Stimulated activated CD4-positive, alpha-beta T cell treated with anti-CD3 and anti-CD28 coated beads, Interleukin-1b, Interleukin-23, amount 100 ng/mL, for 24 hours (primary cell): ENCODE data around the gene KCNK6.

Experiments used
- DNase-seq, 4 experiments: peaks; one replicate each; pipeline ENCODE4 v3.0.0-alpha.2; 2020; ENCODE audit warnings: low read depth in 4 of 4, low spot score in 1 of 4

The KCNK6 gene

DNA sequence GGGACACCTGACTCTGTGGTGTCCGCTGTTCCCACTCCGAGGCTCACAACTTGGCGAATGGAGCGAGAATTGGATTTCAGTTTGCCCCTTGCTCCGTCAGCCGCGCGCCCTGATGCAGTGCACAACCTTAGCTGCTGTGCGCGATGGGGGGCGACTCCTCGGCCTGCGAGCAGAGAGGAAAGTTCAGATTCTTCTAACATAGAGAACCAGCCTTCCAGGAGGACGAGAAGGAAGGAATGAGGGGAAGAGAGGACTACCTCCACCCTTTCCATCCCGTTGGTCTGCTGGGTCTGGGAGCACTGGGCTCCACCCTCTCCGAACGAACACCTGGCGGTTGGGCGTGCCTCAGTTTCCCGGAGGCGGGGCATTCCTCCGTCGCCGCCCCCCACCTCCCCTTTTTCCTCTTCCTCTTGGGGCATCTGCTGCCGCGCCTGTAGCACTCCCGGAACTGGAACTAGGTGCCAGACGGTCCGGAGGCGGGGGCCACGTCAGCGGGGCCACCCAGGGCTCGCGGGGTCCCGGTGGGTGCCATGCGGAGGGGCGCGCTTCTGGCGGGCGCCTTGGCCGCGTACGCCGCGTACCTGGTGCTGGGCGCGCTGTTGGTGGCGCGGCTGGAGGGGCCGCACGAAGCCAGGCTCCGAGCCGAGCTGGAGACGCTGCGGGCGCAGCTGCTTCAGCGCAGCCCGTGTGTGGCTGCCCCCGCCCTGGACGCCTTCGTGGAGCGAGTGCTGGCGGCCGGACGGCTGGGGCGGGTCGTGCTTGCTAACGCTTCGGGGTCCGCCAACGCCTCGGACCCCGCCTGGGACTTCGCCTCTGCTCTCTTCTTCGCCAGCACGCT is at the start of gene KCNK6:
Gene KCNK6, plus strand, starts transcription at position 425 of the 838 bp plus-strand sequence. Its CDS starts 106 bp downstream, at position 531.
- peak in 2 of 4 experiments; percentile 40 to 63 for DNase-seq

DNA sequence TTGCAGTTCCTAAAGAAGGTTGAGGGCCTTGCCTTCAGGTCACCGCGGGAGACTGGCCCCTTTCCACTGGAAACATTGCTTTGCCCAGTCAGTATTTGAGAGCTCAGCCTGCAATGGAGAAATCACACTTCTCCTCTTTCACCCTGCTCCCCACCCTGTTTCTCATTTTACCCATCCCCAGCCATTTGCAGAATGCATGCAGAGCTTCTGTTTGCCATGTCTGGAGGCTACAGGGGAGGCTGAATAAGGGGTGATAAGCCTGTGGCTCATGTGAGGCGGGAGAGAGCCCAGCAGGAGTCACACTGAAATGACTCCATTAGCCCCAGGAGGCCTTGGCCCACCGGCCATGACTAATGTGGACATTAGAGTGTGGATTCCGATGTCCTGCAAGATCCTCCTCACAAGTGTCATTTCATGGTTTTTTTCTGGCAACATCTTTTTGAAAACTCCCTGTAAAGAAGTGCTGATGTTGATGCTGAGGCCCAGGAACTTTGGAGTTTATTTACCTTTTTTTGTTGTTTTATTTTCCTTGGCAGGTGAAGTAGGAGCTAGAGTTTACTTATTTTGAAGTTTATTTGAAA is 49.0 kb upstream of the KCNK6 start:
- no peak for DNase-seq

DNA sequence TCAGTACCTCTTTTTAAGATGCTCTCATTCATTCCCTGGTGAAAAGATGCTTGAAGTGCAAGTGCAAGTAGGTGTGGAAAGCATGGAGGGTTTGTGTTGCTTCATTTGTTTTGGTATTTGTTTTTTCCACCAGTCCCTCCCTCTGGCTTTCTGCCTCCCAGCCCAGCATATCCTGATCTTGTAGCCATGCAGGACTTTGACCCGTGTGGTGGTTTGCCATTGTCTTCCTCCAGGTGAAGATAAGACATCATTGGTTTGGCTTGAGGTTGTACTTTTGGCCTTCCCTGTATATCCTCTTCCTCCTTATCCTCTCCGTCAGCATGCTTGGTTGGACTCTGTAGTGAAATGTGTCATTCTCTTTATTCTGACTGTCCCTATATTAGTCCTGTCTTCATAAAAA is 46.1 kb upstream of the KCNK6 start:
- no peak for DNase-seq

DNA sequence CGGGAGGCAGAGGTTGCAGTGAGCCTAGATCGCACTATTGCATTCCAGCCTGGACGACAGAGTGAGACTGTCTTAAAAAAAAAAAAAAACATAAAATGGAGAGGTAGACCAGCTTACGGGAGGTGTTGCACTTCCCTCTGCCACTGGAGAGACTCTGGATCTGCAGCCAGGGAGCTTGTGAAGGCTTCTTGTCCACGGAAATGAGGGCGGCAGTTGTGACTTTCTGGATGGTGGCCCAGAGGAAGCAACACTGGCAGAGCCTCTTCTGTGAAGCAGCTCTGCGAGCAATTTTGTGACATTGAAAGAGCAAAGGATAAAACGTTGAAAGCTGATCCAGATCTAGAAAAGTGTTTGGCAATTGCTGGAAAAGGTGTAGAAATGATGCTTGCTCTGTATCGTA is 44.9 kb upstream of the KCNK6 start:
- no peak for DNase-seq

DNA sequence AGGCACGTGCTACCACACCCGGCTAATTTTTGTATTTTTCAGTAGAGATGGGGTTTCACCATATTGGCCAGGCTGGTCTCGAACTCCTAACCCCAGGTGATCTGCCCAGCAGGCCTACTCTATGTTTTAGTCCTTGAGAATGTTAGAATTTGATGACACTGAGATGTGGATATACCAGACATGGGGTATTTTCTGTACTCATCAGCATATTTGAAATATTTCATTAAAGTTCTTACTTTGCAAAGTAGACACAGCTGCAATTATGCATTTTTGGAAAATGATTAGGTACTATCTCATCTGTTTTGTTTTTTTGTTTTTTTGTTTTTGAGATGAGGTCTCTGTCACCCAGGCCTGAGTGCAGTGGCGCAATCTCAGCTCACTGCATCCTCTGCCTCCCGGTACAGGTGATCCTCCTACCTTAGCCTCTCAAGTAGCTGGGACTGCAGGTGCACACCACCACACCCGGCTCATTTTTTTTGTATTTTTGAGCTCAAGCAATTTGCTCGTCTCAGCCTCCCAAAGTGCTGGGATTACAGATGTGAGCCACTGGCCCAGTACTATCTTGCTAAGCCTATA is 42.6 kb upstream of the KCNK6 start:
- no peak for DNase-seq

DNA sequence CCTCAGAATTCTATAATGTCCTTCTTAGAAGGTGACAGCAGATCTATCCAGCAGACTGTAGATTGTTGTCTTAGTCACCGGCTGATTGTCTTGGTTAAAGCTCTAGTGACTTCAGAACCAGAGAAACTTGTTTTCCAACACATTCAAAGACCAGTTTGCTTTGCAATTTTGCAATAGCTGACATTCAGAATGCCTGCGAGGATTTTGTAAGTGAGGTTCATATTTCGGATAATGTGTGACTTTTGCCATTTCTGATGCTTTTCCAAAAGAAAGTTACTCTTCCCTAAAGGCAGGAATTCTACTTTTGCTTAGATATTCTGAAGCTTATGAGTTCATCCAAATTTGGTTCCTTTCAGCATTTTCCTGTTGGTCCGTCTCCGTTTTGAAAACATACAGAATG is 42.1 kb upstream of the KCNK6 start:
- DNase-seq: no peak

DNA sequence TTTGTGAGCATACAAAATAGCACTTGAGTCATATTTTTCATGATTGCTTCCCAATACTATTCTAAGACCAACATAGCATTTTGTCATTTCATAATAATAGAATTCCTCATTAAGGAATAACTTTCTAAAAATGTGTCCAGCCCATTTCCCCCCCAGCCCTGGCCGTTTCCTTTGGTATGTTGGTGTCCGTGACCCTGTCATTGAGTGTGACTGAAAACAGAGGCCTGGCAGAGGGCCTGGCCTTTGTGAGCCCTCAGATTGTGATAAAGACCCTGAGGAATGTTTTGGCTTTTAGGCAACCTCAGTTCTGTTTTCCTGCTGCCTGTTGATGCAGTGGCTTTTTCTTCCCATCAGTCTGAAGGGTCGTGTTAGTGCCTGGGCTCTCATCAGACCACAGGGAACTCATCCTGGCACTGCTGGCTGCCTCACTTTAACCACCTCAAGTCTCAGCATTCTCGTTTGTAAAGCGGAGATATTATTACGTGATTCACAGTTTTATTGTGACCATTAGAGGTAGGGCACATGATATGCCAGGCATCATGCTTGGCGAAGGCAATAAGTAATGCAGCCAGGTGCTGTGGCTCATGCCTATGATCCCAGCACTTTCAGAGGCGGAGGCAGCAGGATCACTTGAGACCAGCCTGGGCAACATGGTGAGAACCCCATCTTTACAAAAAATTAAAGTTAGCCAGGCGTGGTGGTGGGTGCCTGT is 41.5 kb upstream of the KCNK6 start:
- DNase-seq: no peak

DNA sequence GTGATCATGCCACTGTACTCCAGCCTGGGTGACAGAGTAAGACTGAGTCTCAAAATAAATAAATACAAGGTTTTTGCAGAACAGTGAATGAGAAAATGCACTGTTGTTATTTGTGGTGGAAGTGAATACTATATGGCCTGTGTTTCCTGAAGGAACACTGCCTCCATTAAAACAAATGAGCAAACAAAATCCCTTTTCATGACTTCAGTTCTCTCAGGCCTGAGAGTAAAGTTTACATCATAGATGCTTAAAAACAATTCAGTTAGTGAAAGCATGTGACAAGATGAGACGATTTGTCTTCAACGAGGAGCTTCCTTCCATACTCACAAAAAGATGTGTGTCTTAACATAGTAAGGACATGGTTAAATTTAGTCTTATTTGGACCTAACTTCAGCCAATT is 40.9 kb upstream of the KCNK6 start:
- DNase-seq: no peak

DNA sequence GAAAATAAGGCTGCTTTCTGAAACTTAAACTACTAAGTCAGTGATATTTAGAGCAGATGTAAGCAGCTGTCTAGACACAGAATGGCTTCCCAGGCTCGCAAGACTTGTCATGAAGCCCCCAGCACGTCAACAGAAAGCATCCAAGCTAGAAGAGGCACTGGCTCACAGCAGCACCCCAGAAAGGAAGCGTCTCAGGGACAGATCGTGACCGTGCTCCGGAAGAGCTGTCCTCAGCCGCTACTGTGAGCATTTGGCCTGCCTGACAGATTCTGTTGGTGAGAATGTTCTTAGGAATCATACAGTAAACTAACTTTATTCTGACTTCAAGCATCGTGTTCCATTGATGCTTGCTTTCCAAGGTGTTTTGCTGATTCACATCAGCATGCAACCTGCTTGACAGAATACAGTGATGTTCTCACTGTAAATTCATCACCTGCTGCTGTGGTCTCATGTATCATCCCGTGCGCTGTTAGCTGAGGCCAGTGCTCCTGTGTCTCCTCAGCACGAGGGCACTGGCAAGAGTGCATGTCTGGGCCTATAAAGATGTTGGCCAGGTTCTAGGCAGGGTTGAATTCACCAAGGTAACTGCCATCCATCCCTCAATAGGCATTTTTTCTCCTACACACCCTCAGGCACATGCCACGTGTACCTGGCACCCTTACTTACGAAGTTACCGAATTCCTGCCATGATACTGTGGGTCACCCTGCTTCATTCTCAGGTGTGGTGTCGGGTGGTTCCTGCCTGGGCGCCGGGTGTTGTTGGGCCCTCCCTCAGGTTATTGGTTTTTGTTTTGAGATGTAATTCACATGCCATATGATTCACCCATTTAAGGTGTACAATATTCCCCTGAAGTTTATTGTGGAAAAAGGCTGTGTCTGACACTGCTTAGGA is 39.4 kb upstream of the KCNK6 start:
- no peak for DNase-seq

DNA sequence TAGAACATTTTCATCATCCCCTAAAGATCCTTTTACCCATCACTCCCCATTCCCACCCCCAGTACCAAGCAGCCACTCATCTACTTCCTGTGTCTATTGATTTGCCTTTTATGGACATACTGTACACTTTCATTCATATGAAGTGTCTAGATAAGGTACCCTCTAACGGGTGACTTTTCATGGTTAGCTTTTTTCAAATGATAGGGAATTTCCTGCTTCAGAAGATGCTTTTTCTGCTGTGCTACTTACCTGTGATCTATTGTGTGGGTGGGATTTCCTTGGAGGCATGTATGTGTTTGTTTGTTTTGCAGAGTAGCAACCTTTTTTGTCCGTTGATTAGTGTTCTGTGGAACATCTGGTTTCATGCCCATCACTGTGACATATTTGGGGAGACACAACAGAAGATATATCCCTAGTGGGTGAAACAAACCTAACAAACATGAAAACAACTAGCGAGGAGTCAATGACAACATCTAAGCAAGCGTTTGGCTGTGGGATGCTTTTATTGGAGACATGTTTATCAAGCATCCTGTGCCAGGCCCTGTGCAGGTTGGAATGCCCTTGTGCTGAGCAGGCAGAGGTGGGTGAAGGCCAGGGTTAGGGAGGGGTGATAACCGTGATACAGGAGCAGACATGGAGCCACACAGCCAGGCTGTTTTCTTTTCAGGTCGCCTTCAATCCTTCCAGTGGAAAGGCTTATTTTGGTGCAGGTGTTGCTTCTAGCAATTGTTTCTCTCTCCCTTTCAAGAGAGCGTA is 37.7 kb upstream of the KCNK6 start:
- no peak for DNase-seq

DNA sequence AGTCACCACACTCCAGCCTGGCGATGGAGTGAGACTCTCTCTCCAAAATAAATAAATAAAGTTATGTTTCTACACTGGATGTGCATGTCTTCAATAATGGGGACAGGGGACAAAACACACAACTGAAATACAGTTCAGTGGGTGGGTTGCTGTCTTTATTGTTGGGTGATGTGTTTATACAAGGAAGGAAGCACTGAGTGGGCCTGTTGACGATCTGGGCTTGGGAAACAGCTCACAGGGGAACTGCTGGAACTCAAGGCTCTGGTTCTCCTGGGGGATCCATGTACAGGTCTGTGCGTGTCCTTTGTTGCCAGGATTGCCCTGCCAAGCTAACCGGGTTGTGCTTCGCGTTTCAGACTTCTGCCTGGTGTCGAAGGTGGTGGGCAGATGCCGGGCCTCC is 36.4 kb upstream of the KCNK6 start:
- DNase-seq: no peak

DNA sequence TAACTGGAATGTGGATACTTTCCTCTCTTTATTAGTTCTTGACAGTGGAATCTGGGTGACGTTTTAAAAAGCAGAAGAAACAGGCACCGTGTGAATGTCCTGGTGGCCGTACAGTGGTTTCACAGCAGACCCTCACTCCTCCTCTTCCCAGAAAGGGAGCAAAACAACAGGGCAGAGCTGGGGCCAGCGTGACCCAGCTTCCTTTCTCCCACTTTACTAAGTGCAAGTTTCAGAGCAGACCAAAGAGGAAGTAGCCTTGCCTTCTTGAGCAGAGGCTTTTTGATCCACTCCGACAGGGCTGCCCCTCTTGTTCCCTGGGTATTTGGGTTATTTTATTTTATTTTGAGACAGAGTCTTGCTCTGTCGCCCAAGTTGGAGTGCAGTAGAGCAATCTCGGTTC is 35.2 kb upstream of the KCNK6 start:
- no peak for DNase-seq

DNA sequence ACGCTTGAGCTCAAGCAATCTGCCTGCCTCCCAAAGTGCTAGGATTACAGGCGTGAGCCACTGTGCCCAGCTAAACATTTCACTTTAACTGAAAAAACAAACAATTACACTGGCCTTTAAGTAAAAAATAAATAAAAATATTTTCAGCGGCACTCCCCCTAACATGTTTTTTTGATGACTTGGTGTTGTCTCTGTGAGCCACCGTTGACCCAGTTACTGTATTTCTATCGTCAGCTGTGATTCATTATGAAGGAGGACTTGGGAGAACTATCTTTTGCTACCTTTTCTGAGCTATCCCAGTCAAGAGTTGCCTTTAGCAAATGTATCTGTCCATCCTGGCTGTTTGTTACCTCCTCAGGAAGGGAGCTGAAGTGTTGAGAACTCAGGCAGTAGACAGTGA is 34.1 kb upstream of the KCNK6 start:
- DNase-seq: no peak

DNA sequence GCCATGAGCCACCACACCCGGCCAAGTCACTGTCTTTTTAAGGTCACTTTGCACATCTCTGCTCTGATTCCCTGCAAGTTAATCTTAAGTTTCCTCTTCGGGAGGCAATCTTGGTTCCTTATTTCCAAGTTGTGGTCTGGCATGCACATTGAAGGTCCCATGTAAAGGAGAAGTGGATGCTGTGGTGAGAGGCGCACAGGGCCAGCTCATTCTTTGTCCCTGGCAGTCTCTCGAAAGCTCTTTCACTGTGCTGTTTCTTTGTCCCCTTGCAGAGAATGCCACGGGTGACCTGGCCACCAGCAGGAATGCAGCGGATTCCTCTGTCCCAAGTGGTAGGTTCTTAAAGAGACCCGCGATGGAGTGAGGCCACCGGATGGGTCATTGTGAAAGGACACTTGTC is 32.0 kb upstream of the KCNK6 start:
- no peak for DNase-seq

DNA sequence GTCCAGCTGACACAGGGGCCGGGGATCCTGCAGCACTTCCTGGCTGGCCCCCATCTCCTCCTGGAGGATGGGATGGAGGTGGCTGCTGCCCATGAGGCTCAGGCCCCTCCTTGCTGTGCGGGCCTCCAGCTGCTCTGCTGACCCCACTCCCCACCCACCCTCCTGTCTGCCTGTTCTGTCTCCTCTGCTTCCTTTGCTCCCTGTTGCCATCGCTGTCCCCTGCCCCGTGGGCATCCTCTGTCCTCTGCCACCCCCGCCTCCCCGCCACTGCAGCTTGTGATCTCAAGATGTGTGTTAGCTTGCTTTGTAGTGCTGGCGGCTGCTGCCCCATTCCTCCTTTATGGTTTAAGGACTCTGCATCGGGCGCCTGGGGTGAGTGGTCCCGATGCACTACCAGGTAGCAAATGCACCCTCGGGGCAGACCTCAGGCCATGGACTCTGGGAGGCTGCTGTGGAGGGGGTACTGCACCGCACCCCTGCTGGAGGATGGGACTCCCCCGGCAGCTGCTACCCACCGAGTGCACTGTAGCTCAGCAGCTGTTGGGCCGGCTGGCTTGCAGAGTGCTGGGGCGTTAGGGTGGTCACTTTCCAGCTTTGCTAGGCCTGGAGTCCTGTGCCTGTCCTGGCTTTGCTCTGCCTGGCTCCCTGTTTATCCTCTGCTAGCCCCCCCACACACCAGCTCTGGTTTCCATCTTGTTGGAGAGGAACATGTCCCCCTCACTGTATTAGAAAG is 31.4 kb upstream of the KCNK6 start:
- no peak for DNase-seq

DNA sequence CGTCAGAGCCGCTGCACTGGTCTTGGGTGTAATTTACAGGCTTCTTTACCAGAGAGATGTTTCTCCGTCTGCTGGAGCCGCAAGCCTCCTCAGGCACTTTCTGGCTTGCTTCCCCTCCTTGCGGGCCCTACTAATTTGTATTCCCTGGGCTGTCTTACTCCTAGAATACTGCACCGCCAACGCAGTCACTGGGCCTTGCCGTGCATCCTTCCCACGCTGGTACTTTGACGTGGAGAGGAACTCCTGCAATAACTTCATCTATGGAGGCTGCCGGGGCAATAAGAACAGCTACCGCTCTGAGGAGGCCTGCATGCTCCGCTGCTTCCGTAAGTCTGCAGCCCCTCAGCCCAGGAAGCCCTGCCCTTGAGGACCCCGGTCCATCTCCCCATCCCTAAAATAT is 29.7 kb upstream of the KCNK6 start:
- no peak for DNase-seq

DNA sequence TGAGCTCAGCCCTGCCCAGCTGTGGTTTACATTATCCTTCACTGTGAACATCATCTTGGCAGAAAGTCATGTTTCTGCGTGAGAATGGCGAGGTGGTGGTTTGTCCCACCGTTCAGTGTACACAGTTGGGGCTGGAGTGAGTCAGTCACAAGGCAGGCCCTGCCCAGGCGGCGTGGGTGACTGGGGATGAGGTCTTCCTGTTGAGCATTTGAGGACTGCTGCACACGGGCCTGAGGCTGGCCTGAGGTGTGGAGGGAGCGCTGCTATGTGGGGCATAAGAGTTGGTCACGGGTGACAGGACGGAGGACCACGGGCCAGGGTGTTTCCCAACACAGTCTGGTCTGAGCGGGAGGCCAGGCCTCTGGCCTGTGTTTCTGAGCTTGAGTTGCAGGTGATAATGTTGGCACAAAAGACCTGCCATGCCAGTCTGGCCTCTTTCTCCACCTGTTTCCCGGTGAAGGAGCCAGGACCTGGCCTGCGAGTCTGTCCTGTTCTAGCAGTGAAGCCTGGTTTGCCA is 29.0 kb upstream of the KCNK6 start:
- DNase-seq: no peak

DNA sequence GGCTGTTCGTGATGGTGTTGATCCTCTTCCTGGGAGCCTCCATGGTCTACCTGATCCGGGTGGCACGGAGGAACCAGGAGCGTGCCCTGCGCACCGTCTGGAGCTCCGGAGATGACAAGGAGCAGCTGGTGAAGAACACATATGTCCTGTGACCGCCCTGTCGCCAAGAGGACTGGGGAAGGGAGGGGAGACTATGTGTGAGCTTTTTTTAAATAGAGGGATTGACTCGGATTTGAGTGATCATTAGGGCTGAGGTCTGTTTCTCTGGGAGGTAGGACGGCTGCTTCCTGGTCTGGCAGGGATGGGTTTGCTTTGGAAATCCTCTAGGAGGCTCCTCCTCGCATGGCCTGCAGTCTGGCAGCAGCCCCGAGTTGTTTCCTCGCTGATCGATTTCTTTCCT is 27.8 kb upstream of the KCNK6 start:
- DNase-seq: no peak

DNA sequence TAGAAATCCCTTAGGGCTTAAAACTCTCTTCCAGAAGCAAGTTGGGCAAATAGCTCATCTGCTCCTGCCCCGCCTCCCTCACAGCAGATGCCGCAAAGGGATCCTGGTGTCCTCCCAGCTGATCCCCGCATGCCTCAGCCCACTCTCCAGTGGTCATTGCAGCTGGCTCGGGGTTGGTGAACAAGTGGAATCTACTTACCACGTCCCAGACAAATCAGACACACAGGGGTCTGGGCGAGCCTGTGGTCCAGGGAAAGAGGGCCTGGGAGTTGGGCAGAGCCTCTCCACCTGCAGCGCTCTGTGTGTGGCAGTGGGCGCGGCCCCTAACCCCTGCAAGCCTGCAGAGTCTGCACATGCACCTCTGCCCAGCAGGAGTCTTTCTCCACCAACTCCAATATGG is 26.4 kb upstream of the KCNK6 start:
- DNase-seq: no peak
